Retina (tissue), 1 donor: ENCODE results near the gene SEMA4C.

Source experiments
- DNase-seq: peaks from one replicate; pipeline ENCODE4 v3.0.0-alpha.2; 2016

Gene SEMA4C

GRCh38 chr2:96839875-96840850 lies 29.7 kb downstream of the SEMA4C start:
- no peak for DNase-seq

- peak; percentile 65 for DNase-seq
Observed at GRCh38 chr2:96839293-96839874, 30.5 kb downstream of the SEMA4C start.

GRCh38 chr2:96838345-96839292 lies 31.3 kb downstream of the SEMA4C start:
- no peak for DNase-seq

- no peak for DNase-seq
Observed at GRCh38 chr2:96837575-96837974, 32.3 kb downstream of the SEMA4C start.

- DNase-seq = no peak
Observed at GRCh38 chr2:96835830-96836229, 34.0 kb downstream of the SEMA4C start.

GRCh38 chr2:96832754-96833507 lies 36.9 kb downstream of the SEMA4C start:
- DNase-seq = peak; percentile 83

- DNase-seq = no peak
Observed at GRCh38 chr2:96832408-96832753, 37.5 kb downstream of the SEMA4C start.

GRCh38 chr2:96831679-96832078 lies 38.2 kb downstream of the SEMA4C start:
- DNase-seq = no peak

GRCh38 chr2:96830044-96830562 lies 39.8 kb downstream of the SEMA4C start:
- no peak for DNase-seq

GRCh38 chr2:96828874-96829273 lies 41.0 kb downstream of the SEMA4C start:
- no peak for DNase-seq

- no peak for DNase-seq
Observed at GRCh38 chr2:96828436-96828835, 41.4 kb downstream of the SEMA4C start.

- DNase-seq = no peak
Observed at GRCh38 chr2:96826546-96827278, 43.2 kb downstream of the SEMA4C start.

- DNase-seq = no peak
Observed at GRCh38 chr2:96825057-96825456, 44.8 kb downstream of the SEMA4C start.

- DNase-seq = no peak
Observed at GRCh38 chr2:96824079-96824870, 45.6 kb downstream of the SEMA4C start.

- no peak for DNase-seq
Observed at GRCh38 chr2:96823198-96823597, 46.7 kb downstream of the SEMA4C start.

GRCh38 chr2:96822786-96823185 lies 47.1 kb downstream of the SEMA4C start:
- no peak for DNase-seq

GRCh38 chr2:96821113-96821675 lies 48.7 kb downstream of the SEMA4C start:
- DNase-seq = no peak

- DNase-seq = no peak
Observed at GRCh38 chr2:96819876-96820511, 49.9 kb downstream of the SEMA4C start.

- no peak for DNase-seq
Observed at GRCh38 chr2:96819128-96819875, 50.6 kb downstream of the SEMA4C start.
